Loucy (cell line): Measurements from ENCODE around the gene RAD51B.

ENCODE experiments used
- EZH2phosphoT487 ChIP-seq: fragments of 200-600 bp; IDR thresholded peaks from 2 replicates; pipeline ENCODE4 v1.6.1; 2018; ENCODE audit warnings: antibody characterized with exemption, mild to moderate bottlenecking, moderate library complexity, borderline replicate concordance
- TF ChIP-seq, protein P1 (sequence below): fragments of 200-600 bp; sonication (generic); conservative IDR thresholded peaks from 2 replicates; pipeline ENCODE4 v1.5.1; 2014; ENCODE audit warnings: mild to moderate bottlenecking, antibody characterized with exemption, low read length

DNA sequence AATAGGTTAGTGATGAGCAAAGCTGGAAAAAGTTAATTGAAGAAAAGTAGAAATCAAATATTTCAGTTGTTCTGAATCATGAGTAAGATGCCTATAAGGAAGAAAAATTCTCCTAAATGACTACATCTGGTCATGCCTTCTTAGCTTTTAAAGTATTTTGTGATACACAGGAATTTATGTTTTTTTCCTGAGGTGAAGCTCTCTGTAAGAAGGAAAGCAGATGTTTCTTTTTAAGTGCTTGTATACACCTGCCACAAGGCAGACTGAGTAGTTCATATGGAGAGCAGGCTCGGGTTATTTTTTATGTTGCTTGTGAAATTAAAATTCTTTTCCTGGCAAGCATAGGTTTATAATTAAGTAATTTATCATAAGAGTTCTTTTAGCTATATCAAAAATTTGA lies 275.2 kb downstream of the RAD51B start:
- TF ChIP-seq, protein P1, sequence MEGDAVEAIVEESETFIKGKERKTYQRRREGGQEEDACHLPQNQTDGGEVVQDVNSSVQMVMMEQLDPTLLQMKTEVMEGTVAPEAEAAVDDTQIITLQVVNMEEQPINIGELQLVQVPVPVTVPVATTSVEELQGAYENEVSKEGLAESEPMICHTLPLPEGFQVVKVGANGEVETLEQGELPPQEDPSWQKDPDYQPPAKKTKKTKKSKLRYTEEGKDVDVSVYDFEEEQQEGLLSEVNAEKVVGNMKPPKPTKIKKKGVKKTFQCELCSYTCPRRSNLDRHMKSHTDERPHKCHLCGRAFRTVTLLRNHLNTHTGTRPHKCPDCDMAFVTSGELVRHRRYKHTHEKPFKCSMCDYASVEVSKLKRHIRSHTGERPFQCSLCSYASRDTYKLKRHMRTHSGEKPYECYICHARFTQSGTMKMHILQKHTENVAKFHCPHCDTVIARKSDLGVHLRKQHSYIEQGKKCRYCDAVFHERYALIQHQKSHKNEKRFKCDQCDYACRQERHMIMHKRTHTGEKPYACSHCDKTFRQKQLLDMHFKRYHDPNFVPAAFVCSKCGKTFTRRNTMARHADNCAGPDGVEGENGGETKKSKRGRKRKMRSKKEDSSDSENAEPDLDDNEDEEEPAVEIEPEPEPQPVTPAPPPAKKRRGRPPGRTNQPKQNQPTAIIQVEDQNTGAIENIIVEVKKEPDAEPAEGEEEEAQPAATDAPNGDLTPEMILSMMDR: no peak
- TF ChIP-seq EZH2phosphoT487: no peak
